Measurements from ENCODE around the gene SIGLEC11.

Gene SIGLEC11

DNA sequence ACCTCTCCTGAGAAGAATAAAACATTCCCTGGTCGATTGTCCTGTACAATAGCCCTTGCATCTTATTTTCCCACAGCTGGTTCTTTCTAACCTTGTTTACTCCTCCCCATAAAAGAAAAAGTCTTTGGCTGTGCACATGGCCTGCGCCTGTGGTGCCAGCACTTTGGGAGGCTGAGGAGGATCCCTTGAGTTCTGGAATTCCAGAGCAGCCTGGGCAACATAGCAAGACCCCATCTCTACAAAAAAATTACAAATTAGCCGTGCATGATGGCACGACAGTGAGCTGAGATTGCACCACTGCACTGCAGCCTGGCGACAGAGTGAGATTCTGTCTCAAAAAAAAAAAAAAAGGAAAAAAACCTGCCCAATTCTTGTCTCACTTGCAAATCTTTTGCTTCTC, 24.4 kb downstream of the SIGLEC11 start:
- H3K9me3 ChIP-seq (ENCODE audit: control insufficient read depth in 2 of 2, low read length in 2 of 2), result no peaks in the 10 kb centered on the region
- H3K4me1 ChIP-seq (ENCODE audit: control insufficient read depth, insufficient read depth, low read length), result peaks cover 7% of the 10 kb centered on the region
- H3K9ac ChIP-seq (ENCODE audit: low read length in 2 of 2), result no peak overlapping the region
- H3K36me3 ChIP-seq (ENCODE audit: control insufficient read depth in 2 of 2, insufficient read depth in 2 of 2, low read length in 2 of 2), result no peaks in the 10 kb centered on the region
- no peak overlapping the region for H3K4me3 ChIP-seq (ENCODE audit: low read length in 2 of 2)
- peaks cover 3 to 6% of the 10 kb centered on the region in 2 donors for H3K27me3 ChIP-seq (ENCODE audit: control insufficient read depth in 1 of 2, insufficient read depth in 2 of 2, low read length in 2 of 2)
- no peak overlapping the region for H3K27ac ChIP-seq (ENCODE audit: low read length)

DNA sequence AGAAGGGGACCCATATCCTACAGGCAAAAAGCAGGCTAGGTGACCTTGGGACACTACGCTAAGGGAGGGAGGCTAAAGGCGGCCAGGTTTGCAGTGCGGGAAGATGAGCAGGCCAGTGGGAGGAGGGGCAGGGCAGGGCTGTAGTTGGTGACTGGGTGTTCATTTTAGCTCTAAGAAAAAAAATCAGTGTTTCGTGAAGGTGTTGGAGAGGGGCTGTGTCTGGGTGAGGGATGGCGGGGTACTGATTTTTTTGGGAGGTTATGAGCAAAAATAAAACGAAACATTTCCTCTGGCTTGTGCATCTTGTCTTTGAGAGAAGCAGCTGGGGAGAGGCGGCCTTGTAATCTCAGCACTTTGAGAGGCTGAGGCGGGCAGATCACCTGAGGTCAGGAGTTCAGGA, 27.3 kb downstream of the SIGLEC11 start:
- peaks cover 0 to 3% of the 10 kb centered on the region in 2 donors for H3K27me3 ChIP-seq (ENCODE audit: control insufficient read depth in 1 of 2, insufficient read depth in 2 of 2, low read length in 2 of 2)
- H3K9me3 ChIP-seq (ENCODE audit: control insufficient read depth in 2 of 2, low read length in 2 of 2), result no peaks in the 10 kb centered on the region
- H3K4me3 ChIP-seq (ENCODE audit: low read length in 2 of 2), result no peak overlapping the region
- no peak overlapping the region for H3K27ac ChIP-seq (ENCODE audit: low read length)
- no peaks in the 10 kb centered on the region for H3K36me3 ChIP-seq (ENCODE audit: control insufficient read depth in 2 of 2, insufficient read depth in 2 of 2, low read length in 2 of 2)
- peaks cover 15% of the 10 kb centered on the region for H3K4me1 ChIP-seq (ENCODE audit: control insufficient read depth, insufficient read depth, low read length)
- no peak overlapping the region for H3K9ac ChIP-seq (ENCODE audit: low read length in 2 of 2)

DNA sequence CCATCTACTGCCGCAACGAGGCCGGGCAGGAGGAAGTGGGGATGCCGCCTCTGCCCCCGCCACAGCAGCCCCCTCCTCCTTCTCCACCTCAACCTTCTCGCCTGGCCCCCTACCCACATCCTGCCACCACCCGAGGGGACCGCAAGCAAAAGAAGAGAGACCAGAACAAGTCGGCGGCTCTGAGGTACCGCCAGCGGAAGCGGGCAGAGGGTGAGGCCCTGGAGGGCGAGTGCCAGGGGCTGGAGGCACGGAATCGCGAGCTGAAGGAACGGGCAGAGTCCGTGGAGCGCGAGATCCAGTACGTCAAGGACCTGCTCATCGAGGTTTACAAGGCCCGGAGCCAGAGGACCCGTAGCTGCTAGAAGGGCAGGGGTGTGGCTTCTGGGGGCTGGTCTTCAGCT, 28.2 kb downstream of the SIGLEC11 start:
- Histone ChIP-seq H3K27ac (ENCODE audit: low read length) (no peak overlapping the region), H3K27me3 (ENCODE audit: control insufficient read depth in 1 of 2, insufficient read depth in 2 of 2, low read length in 2 of 2) (peaks cover 0 to under 1% of the 10 kb centered on the region in 2 donors), H3K4me3 (ENCODE audit: low read length in 2 of 2) (no peak overlapping the region), H3K36me3 (ENCODE audit: control insufficient read depth in 2 of 2, insufficient read depth in 2 of 2, low read length in 2 of 2) (peaks cover under 1 to 1% of the 10 kb centered on the region in 2 donors), H3K9me3 (ENCODE audit: control insufficient read depth in 2 of 2, low read length in 2 of 2) (no peaks in the 10 kb centered on the region), H3K9ac (ENCODE audit: low read length in 2 of 2) (no peak overlapping the region), H3K4me1 (ENCODE audit: control insufficient read depth, insufficient read depth, low read length) (peaks cover 18% of the 10 kb centered on the region)

DNA sequence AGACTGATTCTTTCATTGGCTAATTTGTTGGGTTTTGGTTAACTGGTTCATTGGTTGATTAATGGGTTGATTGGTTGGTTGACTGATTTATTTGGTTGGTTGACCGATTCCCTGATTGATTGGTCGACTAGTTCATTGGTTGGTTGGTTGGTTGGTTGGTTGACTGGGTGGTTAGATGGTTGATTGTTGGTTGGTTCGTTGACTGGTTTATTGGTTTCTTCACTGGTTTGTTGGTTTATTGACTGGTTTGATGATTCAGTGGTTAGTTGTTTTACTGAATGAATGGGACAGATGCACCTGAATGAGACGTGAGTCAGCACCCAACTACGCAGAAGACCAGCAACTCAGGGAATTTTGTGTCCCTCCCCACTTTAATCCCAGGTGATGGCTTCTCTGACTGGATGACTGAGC, 28.9 kb downstream of the SIGLEC11 start:
- Histone ChIP-seq H3K4me1 (ENCODE audit: control insufficient read depth, insufficient read depth, low read length) (peaks cover 20% of the 10 kb centered on the region), H3K9me3 (ENCODE audit: control insufficient read depth in 2 of 2, low read length in 2 of 2) (no peaks in the 10 kb centered on the region), H3K4me3 (ENCODE audit: low read length in 2 of 2) (no peak overlapping the region), H3K9ac (ENCODE audit: low read length in 2 of 2) (no peak overlapping the region), H3K27ac (ENCODE audit: low read length) (no peak overlapping the region), H3K36me3 (ENCODE audit: control insufficient read depth in 2 of 2, insufficient read depth in 2 of 2, low read length in 2 of 2) (peaks cover 4 to 5% of the 10 kb centered on the region in 2 donors), H3K27me3 (ENCODE audit: control insufficient read depth in 1 of 2, insufficient read depth in 2 of 2, low read length in 2 of 2) (no peaks in the 10 kb centered on the region)

DNA sequence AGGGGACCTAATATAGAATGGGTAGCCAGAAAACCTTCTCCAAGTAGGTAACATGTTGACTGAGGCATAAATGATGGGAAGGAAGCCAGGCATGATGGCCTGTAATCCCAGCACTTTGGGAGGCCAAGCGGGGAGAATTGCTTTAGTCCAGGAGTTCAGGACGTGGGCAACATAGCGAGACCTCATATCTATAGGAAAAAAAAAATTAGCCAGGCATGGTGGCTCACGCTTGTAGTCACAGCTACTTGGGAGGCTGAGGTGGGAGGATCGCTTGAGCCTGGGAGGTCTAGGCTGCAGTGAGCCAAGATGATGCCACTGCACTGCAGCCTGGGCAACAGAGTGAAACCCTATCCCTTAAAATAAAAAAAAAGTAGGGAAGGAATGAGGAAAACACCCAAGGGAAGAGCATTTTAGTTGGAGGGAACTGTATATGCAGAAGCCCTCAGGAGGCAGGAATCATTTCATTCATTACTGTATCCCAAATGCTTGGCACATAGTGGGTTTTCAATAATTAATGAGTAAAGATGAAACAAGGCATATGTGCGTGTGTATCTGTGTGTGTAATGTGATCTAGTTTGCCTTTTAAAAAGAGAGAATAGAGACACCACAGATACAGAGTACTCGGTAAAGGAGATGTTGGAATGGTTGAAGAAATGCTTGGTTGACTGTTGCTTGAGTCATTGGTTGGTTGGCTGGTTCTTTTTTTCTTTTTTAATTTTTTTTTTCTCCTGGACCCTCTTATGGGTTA, 29.5 kb downstream of the SIGLEC11 start:
- no peaks in the 10 kb centered on the region for H3K9me3 ChIP-seq (ENCODE audit: control insufficient read depth in 2 of 2, low read length in 2 of 2)
- no peak overlapping the region for H3K27ac ChIP-seq (ENCODE audit: low read length)
- peaks cover 20% of the 10 kb centered on the region for H3K4me1 ChIP-seq (ENCODE audit: control insufficient read depth, insufficient read depth, low read length)
- peaks cover 4 to 5% of the 10 kb centered on the region in 2 donors for H3K36me3 ChIP-seq (ENCODE audit: control insufficient read depth in 2 of 2, insufficient read depth in 2 of 2, low read length in 2 of 2)
- H3K4me3 ChIP-seq (ENCODE audit: low read length in 2 of 2), result no peak overlapping the region
- no peaks in the 10 kb centered on the region for H3K27me3 ChIP-seq (ENCODE audit: control insufficient read depth in 1 of 2, insufficient read depth in 2 of 2, low read length in 2 of 2)
- no peak overlapping the region for H3K9ac ChIP-seq (ENCODE audit: low read length in 2 of 2)

DNA sequence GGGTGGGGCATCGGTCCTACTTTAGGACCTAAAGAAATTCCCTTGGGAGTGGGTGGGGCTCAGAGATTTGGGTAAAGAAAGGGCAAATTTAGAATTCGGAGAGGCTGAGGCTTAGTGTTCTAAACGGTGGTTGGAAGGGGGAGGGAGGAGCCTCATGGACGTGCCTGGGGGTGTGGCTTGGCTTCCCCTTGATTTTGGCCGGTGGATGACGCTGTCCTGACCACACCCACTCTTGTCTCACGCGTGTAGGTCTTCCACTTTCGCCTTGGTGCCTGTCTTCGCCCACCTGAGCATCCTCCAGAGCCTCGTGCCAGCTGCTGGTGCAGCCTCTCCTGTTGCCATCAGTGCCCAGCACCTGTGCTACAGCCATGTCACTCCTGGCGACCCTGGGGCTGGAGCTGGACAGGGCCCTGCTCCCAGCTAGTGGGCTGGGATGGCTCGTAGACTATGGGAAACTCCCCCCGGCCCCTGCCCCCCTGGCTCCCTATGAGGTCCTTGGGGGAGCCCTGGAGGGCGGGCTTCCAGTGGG, 30.4 kb downstream of the SIGLEC11 start:
- H3K4me3 ChIP-seq (ENCODE audit: low read length in 2 of 2), result peak overlapping the region in 1 of 2 donors; percentile 93
- no peaks in the 10 kb centered on the region for H3K9me3 ChIP-seq (ENCODE audit: control insufficient read depth in 2 of 2, low read length in 2 of 2)

DNA sequence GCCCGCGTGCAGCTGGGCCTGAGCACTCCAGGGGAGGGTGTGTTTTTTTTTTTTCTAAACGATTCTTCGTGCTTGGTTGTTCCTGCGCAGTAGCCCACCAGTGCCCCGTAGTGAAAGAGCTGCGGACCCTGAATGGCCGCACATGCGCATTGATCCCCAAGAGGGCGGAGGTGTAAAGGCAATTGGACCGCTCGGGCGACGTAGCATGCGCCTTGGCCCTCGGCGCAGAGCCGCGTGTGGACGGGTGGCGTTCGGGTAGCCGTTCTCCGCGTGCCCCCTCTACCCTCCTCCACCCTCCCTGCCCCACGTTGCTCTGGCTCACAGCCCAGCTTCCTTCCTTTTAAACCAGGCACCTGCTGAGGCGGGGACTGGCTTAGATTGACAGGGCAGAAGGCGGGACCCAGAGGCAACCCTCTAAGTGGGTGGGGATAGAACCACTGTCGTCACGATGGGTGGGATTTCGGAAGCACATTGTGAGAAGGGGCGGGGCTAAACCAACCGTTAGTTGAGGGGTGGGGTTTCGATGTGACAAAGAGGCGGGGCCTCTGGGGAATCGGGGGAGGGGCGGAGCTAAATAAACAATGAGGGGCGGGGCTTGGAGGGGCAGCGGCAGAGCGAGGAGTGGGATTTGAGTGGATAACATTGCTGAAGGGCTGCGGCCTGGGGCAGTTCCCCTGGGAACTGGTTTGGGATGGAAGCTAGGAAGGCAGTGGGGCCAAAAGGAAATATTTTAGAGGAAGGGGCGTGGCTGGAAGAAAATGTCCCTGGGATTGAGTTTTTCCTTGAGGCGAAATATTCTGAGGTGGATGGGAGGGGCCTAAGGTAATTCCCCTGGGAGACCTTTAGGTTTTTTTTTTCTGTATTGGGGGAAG, 31.1 kb downstream of the SIGLEC11 start:
- no peaks in the 10 kb centered on the region for H3K9me3 ChIP-seq (ENCODE audit: control insufficient read depth in 2 of 2, low read length in 2 of 2)
- H3K27ac ChIP-seq (ENCODE audit: low read length), result peak overlapping the region; percentile 88
- H3K27me3 ChIP-seq (ENCODE audit: control insufficient read depth in 1 of 2, insufficient read depth in 2 of 2, low read length in 2 of 2), result no peaks in the 10 kb centered on the region
- peak overlapping the region; percentile 83 to 86 for H3K9ac ChIP-seq (ENCODE audit: low read length in 2 of 2)
- H3K4me3 ChIP-seq (ENCODE audit: low read length in 2 of 2), result peak overlapping the region; percentile 93 to 94
- peaks cover 5 to 8% of the 10 kb centered on the region in 2 donors for H3K36me3 ChIP-seq (ENCODE audit: control insufficient read depth in 2 of 2, insufficient read depth in 2 of 2, low read length in 2 of 2)
- peaks cover 22% of the 10 kb centered on the region for H3K4me1 ChIP-seq (ENCODE audit: control insufficient read depth, insufficient read depth, low read length)

More for the DNA sequence above, 30.4 kb downstream of the SIGLEC11 start:
- Histone ChIP-seq H3K4me1 (ENCODE audit: control insufficient read depth, insufficient read depth, low read length) (peaks cover 20% of the 10 kb centered on the region), H3K27me3 (ENCODE audit: control insufficient read depth in 1 of 2, insufficient read depth in 2 of 2, low read length in 2 of 2) (no peaks in the 10 kb centered on the region), H3K9ac (ENCODE audit: low read length in 2 of 2) (no peak overlapping the region), H3K36me3 (ENCODE audit: control insufficient read depth in 2 of 2, insufficient read depth in 2 of 2, low read length in 2 of 2) (peaks cover 4 to 5% of the 10 kb centered on the region in 2 donors), H3K27ac (ENCODE audit: low read length) (no peak overlapping the region)

DNA sequence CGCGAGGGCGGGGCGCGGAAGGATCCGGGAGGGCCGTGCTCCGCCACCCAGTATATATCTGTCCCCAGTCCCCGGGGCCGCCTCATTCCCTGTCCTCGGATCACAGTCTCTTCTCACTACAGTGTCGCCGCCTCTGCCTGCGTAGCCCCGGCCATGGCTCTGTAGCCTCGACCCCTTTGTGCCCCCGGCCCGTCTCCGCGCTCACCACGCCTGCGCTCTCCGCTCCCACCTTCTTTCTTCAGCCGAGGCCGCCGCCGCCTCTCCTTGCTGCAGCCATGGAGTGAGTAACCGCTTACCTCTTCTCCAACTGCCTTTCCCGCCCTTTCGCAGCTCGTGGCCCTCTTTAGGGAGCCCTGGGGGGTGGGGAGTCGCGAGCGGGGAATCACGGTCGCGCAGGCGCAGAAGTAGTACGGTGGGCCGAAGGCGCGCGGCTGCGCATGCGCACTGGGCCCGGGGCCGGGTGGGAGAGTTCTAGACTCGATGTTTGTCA, 31.8 kb downstream of the SIGLEC11 start, which contains the start of the genes ATF5 and NUP62:
Gene ATF5, plus strand, starts transcription at position 85 of the 490 bp plus-strand sequence. CDS start 1,646 bp downstream, outside the sequence.
Gene NUP62, minus strand, starts transcription at position 384 of the 490 bp plus-strand sequence. CDS start 19,697 bp downstream, outside the sequence.
- Histone ChIP-seq H3K36me3 (ENCODE audit: control insufficient read depth in 2 of 2, insufficient read depth in 2 of 2, low read length in 2 of 2) (peaks cover 7 to 8% of the 10 kb centered on the region in 2 donors), H3K9me3 (ENCODE audit: control insufficient read depth in 2 of 2, low read length in 2 of 2) (no peaks in the 10 kb centered on the region), H3K27me3 (ENCODE audit: control insufficient read depth in 1 of 2, insufficient read depth in 2 of 2, low read length in 2 of 2) (no peaks in the 10 kb centered on the region), H3K4me1 (ENCODE audit: control insufficient read depth, insufficient read depth, low read length) (peaks cover 22% of the 10 kb centered on the region), H3K27ac (ENCODE audit: low read length) (peak within 1 kb of the TSS; percentile 88), H3K9ac (ENCODE audit: low read length in 2 of 2) (peak within 1 kb of the TSS; percentile 83 to 86), H3K4me3 (ENCODE audit: low read length in 2 of 2) (peak within 1 kb of the TSS; percentile 93 to 94)

DNA sequence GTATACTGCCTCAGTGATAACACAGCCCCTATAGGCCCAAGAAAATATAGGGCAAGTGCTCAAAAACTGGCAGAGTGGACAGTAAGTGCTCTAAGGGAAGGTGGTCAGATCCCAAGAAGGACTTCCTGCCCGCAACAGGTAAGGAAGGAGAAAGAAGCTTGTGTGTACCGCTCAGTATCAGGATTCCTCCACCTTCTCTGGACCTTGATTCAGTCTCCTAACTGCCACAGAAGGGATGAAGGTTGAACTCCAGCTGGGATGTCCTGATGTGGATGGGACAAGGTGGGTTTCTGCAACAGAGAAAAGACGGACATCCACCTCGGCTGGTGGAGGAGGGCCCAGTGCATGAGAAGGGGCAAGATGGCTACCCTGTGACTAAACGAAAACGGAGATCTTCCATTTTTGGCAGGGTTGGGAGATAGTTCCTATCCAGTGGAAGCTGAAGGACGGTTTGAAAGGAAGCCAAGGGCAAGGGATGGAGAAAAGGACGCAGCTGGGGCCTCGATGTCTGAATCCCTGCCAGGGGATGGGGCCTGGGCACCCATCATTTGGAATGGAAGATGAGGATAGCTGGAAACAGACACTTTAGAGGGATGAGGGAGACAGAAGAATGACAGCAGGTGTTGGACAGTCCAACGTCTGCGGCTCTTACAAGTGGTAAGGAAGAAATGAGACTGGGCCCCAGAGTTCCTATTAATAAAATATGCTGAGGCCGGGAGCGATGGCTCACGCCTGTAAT, 33.3 kb downstream of the SIGLEC11 start:
- Histone ChIP-seq H3K36me3 (ENCODE audit: control insufficient read depth in 2 of 2, insufficient read depth in 2 of 2, low read length in 2 of 2) (peaks cover 11 to 13% of the 10 kb centered on the region in 2 donors), H3K9ac (ENCODE audit: low read length in 2 of 2) (peak overlapping the region in 1 of 2 donors; percentile 21), H3K4me3 (ENCODE audit: low read length in 2 of 2) (no peak overlapping the region), H3K4me1 (ENCODE audit: control insufficient read depth, insufficient read depth, low read length) (peaks cover 22% of the 10 kb centered on the region), H3K27me3 (ENCODE audit: control insufficient read depth in 1 of 2, insufficient read depth in 2 of 2, low read length in 2 of 2) (no peaks in the 10 kb centered on the region), H3K27ac (ENCODE audit: low read length) (no peak overlapping the region), H3K9me3 (ENCODE audit: control insufficient read depth in 2 of 2, low read length in 2 of 2) (no peaks in the 10 kb centered on the region)

DNA sequence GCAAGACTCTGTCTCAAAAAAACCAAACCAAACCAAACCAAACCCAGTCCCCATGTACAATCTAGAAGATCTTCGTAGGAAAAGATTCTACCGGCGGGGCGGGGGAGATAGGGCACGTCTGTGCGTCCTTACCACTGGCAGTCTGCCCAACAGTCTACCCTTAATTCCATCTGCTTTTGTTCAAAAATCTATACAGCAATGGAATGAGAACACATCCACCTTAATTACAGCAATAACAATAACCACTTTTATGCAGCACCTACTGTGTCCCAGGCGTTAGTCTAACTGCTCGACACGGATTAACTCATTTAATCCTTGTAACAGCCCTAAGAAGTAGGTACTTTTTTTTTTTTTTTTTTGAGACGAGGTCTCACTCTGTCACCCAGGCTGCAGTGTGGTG, 34.5 kb downstream of the SIGLEC11 start:
- H3K9me3 ChIP-seq (ENCODE audit: control insufficient read depth in 2 of 2, low read length in 2 of 2), result no peaks in the 10 kb centered on the region
- H3K4me3 ChIP-seq (ENCODE audit: low read length in 2 of 2), result no peak overlapping the region
- no peaks in the 10 kb centered on the region for H3K27me3 ChIP-seq (ENCODE audit: control insufficient read depth in 1 of 2, insufficient read depth in 2 of 2, low read length in 2 of 2)
- peaks cover 22% of the 10 kb centered on the region for H3K4me1 ChIP-seq (ENCODE audit: control insufficient read depth, insufficient read depth, low read length)
- H3K27ac ChIP-seq (ENCODE audit: low read length), result no peak overlapping the region
- H3K9ac ChIP-seq (ENCODE audit: low read length in 2 of 2), result no peak overlapping the region
- H3K36me3 ChIP-seq (ENCODE audit: control insufficient read depth in 2 of 2, insufficient read depth in 2 of 2, low read length in 2 of 2), result peaks cover 11 to 15% of the 10 kb centered on the region in 2 donors
